Common myeloid progenitor, CD34-positive (primary cell): ENCODE data around the gene SLC6A3.

Source experiments
- CTCF ChIA-PET: fragments of 350-600 bp; sonication (Branson Sonifier 250); formaldehyde crosslinking; loops from one replicate; lab custom pipeline; 2021; ENCODE audit warnings: antibody characterized with exemption; lab: Charles Lee
- POLR2A ChIA-PET: fragments of 350-600 bp; sonication (Branson Sonifier 250); formaldehyde crosslinking; loops from one replicate; lab custom pipeline; 2021; ENCODE audit warnings: antibody characterized with exemption; lab: Charles Lee
- DNase-seq, 3 donors: peaks; one replicate each; pipeline versions ENCODE4 v3.0.0 to v3.0.0-alpha.2; 2013
- H3K27ac ChIP-seq, 2 experiments: 1 replicate in 1 of 2; 2 replicates in 1 of 2; pipeline ENCODE4 v1.7.0; 2013; ENCODE audit warnings: inconsistent platforms in 2 of 2, low read length in 2 of 2, mild to moderate bottlenecking in 2 of 2, low read depth in 1 of 2, moderate library complexity in 1 of 2; ENCODE audit not compliant: severe bottlenecking in 2 of 2, insufficient read depth in 1 of 2, poor library complexity in 1 of 2
- H3K27me3 ChIP-seq, 5 experiments: replicated peaks in 2 of 5; 1 replicate in 3 of 5; 2 replicates in 2 of 5; pipeline versions ENCODE4 v1.6.1 to v1.7.0; 2013; ENCODE audit warnings: low read length in 4 of 5, mild to moderate bottlenecking in 2 of 5, moderate library complexity in 2 of 5, inconsistent platforms in 1 of 5; ENCODE audit not compliant: insufficient read depth in 5 of 5, control insufficient read depth in 4 of 5
- H3K36me3 ChIP-seq, 4 experiments: 1 replicate in 2 of 4; 2 replicates in 2 of 4; pipeline versions ENCODE4 v1.6.1 to v1.7.0; 2013; ENCODE audit warnings: low read length in 3 of 4, control low read depth in 1 of 4, mild to moderate bottlenecking in 1 of 4; ENCODE audit not compliant: control insufficient read depth in 4 of 4, insufficient read depth in 4 of 4
- H3K4me1 ChIP-seq, 4 experiments: 1 replicate in 3 of 4; 2 replicates in 1 of 4; pipeline versions ENCODE4 v1.6.1 to v1.7.1; 2013; ENCODE audit warnings: low read length in 3 of 4, mild to moderate bottlenecking in 3 of 4, control low read depth in 1 of 4, inconsistent platforms in 1 of 4, moderate library complexity in 1 of 4; ENCODE audit not compliant: control insufficient read depth in 4 of 4, insufficient read depth in 4 of 4; ENCODE audit errors: control extremely low read depth in 1 of 4
- H3K4me3 ChIP-seq, 7 experiments: 1 replicate in 4 of 7; 2 replicates in 3 of 7; pipeline versions ENCODE4 v1.5.1 to v1.7.0; 2013; ENCODE audit warnings: mild to moderate bottlenecking in 7 of 7, low read length in 6 of 7, moderate library complexity in 6 of 7, inconsistent platforms in 2 of 7, low read depth in 2 of 7, control low read depth in 1 of 7; ENCODE audit not compliant: insufficient read depth in 4 of 7, control insufficient read depth in 1 of 7; ENCODE audit errors: extremely low read depth in 1 of 7
- H3K9me3 ChIP-seq, 5 experiments: 1 replicate in 4 of 5; 2 replicates in 1 of 5; pipeline versions ENCODE4 v1.6.1 to v1.7.1; 2013; ENCODE audit warnings: low read length in 4 of 5, mild to moderate bottlenecking in 2 of 5, inconsistent platforms in 1 of 5, low read depth in 1 of 5, moderate library complexity in 1 of 5; ENCODE audit not compliant: control insufficient read depth in 4 of 5, insufficient read depth in 2 of 5; ENCODE audit errors: control extremely low read depth in 1 of 5
- WGBS: methylation state at CpG from one replicate; pipeline ENCODE4 v1.1.5; 2013; ENCODE audit not compliant: insufficient coverage; 5-methylcytosine and 5-hydroxymethylcytosine counted together

SLC6A3 gene

GRCh38 chr5:1468629-1469527, 23.6 kb upstream of the SLC6A3 start:
- H3K9me3 ChIP-seq: no peaks in the 10 kb centered on the region
- WGBS: 96% methylated on average over 25 of the region's 28 CpGs
- no peak overlapping the region for H3K27ac ChIP-seq
- no peak for DNase-seq
- no peak overlapping the region for H3K4me3 ChIP-seq
- H3K4me1 ChIP-seq: no peaks in the 10 kb centered on the region
- ChIA-PET POLR2A (no interaction called here), CTCF (no interaction called here)
- H3K36me3 ChIP-seq: peaks cover 6 to 58% (median 30%) of the 10 kb centered on the region in 4 experiments
- H3K27me3 ChIP-seq: no peaks in the 10 kb centered on the region

- H3K4me3 ChIP-seq: no peak overlapping the region
- WGBS: 95% methylated on average over 15 of the region's 15 CpGs
- peaks cover 8 to 58% (median 30%) of the 10 kb centered on the region in 4 experiments for H3K36me3 ChIP-seq
- no peaks in the 10 kb centered on the region for H3K27me3 ChIP-seq
- POLR2A ChIA-PET: no interaction called here
- H3K27ac ChIP-seq: no peak overlapping the region
- H3K9me3 ChIP-seq: no peaks in the 10 kb centered on the region
- H3K4me1 ChIP-seq: no peaks in the 10 kb centered on the region
- CTCF ChIA-PET: interaction anchor here (1.8 kb wide), 1 partner anchor 14 kb away, joined by 4 read pairs; no protein-coding TSS in a partner anchor
- peak in 1 of 3 donors; percentile 21 for DNase-seq
Observed at GRCh38 chr5:1468247-1468612, 23.0 kb upstream of the SLC6A3 start.

DNA sequence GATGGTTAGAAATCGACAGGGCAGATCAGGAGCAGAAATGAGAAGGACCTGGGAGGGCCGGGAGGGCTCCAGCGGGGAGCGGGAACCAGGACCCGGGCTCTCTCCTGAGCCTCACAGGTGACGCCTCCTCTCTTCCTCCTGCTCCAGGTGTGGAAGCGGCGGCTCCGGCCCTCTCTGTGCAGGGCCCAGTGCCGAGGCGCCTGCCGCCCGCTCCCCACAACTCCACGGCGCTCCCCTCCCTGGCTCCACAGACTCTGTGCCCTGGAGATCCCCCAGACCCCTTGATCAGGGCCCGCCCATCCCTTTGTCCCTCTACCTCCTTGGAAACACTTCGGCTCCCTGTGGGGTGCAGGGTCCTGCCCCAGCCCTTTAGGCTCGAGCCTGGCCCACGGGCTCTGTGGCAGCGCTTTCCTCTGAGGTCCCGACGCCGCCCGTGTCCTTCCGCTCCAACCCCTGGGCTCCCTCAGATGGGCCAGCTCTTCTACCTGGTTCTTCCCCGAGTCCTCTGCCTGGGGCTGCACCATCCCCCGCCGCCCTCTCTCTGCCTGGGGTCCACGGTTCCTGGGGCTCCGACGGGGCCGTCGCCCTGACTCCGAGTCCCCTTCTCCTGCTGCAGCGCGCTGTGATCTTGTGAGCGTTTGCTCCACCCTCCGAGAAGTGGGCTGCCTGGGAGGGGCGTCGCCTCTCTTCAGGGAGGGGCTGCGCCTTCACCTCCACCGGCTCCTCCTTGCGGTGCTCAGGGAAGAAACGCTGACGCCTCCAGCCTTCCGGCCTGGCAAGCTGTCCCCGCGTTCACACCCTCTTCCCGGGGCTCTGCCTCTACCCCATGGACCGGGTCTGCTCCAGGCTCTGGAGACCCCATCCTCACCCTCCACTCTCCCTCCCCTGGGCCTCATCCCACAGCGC, 22.4 kb upstream of the SLC6A3 start:
- no peak for DNase-seq
- Histone ChIP-seq H3K4me3 (no peak overlapping the region), H3K9me3 (no peaks in the 10 kb centered on the region), H3K4me1 (no peaks in the 10 kb centered on the region), H3K36me3 (peaks cover 7 to 54% (median 30%) of the 10 kb centered on the region in 4 experiments), H3K27ac (no peak overlapping the region), H3K27me3 (no peaks in the 10 kb centered on the region)
- ChIA-PET CTCF (interaction anchor here (1.8 kb wide), 1 partner anchor 13 kb away, joined by 4 read pairs; no protein-coding TSS in a partner anchor), POLR2A (no interaction called here)
- WGBS: 96% methylated on average over 51 of the region's 51 CpGs

DNA sequence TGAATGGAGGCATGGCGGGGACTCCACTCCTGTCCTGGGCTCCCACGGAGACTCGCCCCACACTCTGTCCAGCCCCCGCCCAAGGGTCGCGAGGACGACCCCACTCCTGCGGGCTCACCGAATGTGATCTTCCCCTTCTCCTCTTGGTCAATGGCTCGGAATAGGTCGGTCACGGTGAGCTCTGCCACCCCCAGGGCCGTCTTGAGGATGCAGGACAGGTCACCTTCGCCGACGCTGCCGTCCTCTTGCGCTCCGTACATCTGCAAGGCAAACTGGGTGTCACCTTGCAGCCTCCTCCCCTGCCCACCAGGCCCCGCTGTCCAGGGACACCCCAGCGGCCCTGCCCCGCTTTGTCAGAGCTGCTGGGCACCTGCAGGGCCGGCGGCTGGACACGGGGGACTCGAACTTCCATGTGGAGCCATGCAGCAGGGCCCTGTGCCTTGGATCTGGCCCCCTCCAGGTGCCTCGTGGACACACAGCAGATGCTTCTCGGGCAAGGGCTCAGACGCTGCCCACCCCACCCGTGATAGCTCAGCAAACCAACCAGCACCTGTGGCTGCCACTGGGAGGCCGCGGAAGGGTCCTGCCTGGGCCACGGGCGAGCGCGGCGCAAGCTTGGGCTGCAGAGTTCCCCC, 21.5 kb upstream of the SLC6A3 start:
- H3K4me3 ChIP-seq: no peak overlapping the region
- 97% methylated on average over 37 of the region's 37 CpGs for WGBS
- peaks cover 5 to 55% (median 33%) of the 10 kb centered on the region in 4 experiments for H3K36me3 ChIP-seq
- H3K4me1 ChIP-seq: no peaks in the 10 kb centered on the region
- no peaks in the 10 kb centered on the region for H3K27me3 ChIP-seq
- no peak for DNase-seq
- H3K27ac ChIP-seq: no peak overlapping the region
- POLR2A ChIA-PET: no interaction called here
- CTCF ChIA-PET: interaction anchor here (1.0 to 1.8 kb wide), 2 partner anchors 12 to 13 kb away, joined by 4 read pairs; no protein-coding TSS in a partner anchor
- H3K9me3 ChIP-seq: no peaks in the 10 kb centered on the region

GRCh38 chr5:1465966-1466471, 20.8 kb upstream of the SLC6A3 start:
- Histone ChIP-seq H3K9me3 (no peaks in the 10 kb centered on the region), H3K27me3 (no peaks in the 10 kb centered on the region), H3K27ac (no peak overlapping the region), H3K4me3 (no peak overlapping the region), H3K4me1 (no peaks in the 10 kb centered on the region), H3K36me3 (peaks cover 5 to 59% (median 37%) of the 10 kb centered on the region in 4 experiments)
- ChIA-PET POLR2A (no interaction called here), CTCF (interaction anchor here (1.0 kb wide), 1 partner anchor 14 kb away, joined by 4 read pairs; no protein-coding TSS in a partner anchor)
- DNase-seq: no peak
- 98% methylated on average over 30 of the region's 30 CpGs for WGBS

DNA sequence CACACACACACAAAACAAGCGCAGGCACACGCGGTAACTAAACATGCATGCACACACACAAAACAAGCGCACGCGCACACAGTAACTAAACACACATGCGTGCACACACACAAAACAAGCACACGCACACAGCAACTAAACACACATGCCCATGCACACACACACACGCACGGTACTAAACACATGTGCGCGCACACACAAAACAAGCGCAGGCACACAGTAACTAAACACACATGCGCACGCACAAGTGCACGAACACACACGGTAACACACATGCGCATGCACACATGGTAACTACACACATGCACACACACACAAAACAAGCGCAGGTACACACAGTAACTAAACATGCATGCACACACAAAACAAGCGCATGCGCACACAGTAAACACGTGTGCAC, 19.9 kb upstream of the SLC6A3 start:
- 96% methylated on average over 19 of the region's 22 CpGs for WGBS
- POLR2A ChIA-PET: no interaction called here
- peaks cover 5 to 61% (median 34%) of the 10 kb centered on the region in 4 experiments for H3K36me3 ChIP-seq

More for the DNA sequence above, 19.9 kb upstream of the SLC6A3 start:
- Histone ChIP-seq H3K27me3 (no peaks in the 10 kb centered on the region), H3K27ac (no peak overlapping the region), H3K4me3 (no peak overlapping the region), H3K4me1 (no peaks in the 10 kb centered on the region), H3K9me3 (no peaks in the 10 kb centered on the region)
- CTCF ChIA-PET: no interaction called here
- DNase-seq: no peak
